ENCODE results near the gene GRWD1.

GRWD1 gene

GRCh38 chr19:48506138-48506733 is 60.5 kb downstream of the GRWD1 start:
- no peaks in the 10 kb centered on the region for H3K27me3 ChIP-seq (ENCODE audit: low read length)
- no peaks in the 10 kb centered on the region for H3K36me3 ChIP-seq (ENCODE audit: low read length)
- no peak overlapping the region for H3K9ac ChIP-seq (ENCODE audit: low read length)
- no peaks in the 10 kb centered on the region for H3K9me3 ChIP-seq (ENCODE audit: insufficient read depth, low read length)
- no peaks in the 10 kb centered on the region for H4K20me1 ChIP-seq (ENCODE audit: low read depth, low read length)
- no peak overlapping the region for H2AFZ ChIP-seq (ENCODE audit: low read depth, low read length, severe bottlenecking)
- peak; percentile 38 for TF ChIP-seq CTCF (IDR thresholded peaks at IDR 0.05; ENCODE audit: insufficient read depth, low read length, poor library complexity, severe bottlenecking)
- TF ChIP-seq EZH2phosphoT487 (conservative IDR thresholded peaks at IDR 0.05; ENCODE audit: low read length): no peak
- H3K4me3 ChIP-seq (ENCODE audit: insufficient read depth, low read length, poor library complexity, severe bottlenecking): no peak overlapping the region
- no peak overlapping the region for H3K4me2 ChIP-seq (ENCODE audit: low read depth, low read length, poor library complexity, severe bottlenecking)
- H3F3A ChIP-seq (ENCODE audit: insufficient read depth): no peaks in the 10 kb centered on the region; the same call in 1 of the 2 replicates
- no peaks in the 10 kb centered on the region for H3K79me2 ChIP-seq (ENCODE audit: insufficient read depth, low read length)
- no peaks in the 10 kb centered on the region for H3K9me2 ChIP-seq (replicated peaks; ENCODE audit: insufficient read depth, low read length)
- H3K27ac ChIP-seq (ENCODE audit: low read depth, low read length): no peak overlapping the region

Measured in SU-DHL-6 (cell line).